IPS-NIHi11 (cell line): ENCODE measurements around the gene GAR1.
"Not testable (repeated sequence)": the region's sequence is repeated elsewhere in the genome, so short reads cannot be mapped to it uniquely, and the experiment has no call there.

Experiments
- DNase-seq: peaks from one replicate; pipeline ENCODE4 v3.0.0; 2012; ENCODE audit warnings: mixed read lengths, low spot score

GAR1 gene

DNA sequence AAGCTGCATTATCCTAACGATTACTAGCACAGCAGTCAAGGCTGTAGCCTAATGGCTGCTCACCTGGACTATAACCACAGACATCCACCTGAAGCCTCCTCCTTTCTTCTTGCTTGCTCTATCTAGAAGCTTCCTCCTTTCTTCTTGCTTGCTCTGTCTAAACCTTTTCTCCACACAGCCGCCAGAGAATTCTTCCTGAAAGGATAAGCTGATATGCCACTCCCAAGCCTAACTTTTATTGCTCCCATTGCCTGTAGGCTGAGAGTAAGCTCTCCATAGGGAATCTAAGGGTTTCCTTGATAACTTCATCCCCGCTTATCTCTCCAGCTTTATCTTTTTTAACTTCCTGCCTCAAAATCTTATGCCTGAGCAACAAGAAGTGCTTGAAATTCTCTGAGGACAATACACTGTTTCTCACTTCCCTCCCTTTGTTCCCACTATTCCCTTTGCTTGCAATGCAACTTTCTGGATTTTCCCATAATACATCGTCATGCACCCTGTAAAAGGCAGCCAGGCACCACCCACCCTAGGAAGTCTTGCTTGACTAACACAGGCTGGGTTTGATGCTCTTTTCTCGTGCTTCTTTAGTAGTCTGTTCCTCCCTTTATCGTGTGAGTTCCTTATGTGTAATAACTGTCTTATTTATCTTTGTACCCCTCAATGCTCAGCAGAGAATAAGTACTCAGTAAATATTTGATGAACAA lies 31.0 kb downstream of the GAR1 start:
- DNase-seq = no peak

DNA sequence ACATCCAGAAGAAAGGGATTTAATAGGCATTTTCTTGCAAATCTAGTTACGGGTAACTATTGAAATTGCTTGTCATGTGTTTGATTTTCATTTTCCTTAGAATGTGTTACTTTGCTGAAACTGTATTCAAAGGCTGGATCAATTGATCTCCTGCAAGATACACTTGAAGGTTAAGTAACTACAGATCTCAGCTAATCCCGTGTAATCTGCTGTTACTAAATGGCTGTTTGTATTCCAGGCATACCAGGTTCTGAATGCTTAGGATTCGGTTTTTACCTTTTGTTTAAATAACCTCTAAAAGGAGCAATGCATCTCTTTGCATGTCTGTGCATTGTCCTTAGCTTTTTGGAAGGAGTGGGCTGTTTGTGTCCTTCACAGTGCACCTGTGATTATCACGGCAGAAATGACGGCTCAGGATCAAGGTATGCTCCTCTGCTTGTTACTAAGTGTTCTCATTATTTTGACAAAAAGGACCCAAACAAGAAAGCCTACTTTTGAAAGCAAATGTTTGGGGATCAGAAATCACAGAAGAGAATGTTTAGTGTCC lies 32.4 kb downstream of the GAR1 start, which contains the start of gene LRIT3:
Gene LRIT3 (plus strand): TSS at position 212 of the 547 bp plus-strand sequence. CDS start 95 bp downstream, at position 307.
- no peak for DNase-seq

DNA sequence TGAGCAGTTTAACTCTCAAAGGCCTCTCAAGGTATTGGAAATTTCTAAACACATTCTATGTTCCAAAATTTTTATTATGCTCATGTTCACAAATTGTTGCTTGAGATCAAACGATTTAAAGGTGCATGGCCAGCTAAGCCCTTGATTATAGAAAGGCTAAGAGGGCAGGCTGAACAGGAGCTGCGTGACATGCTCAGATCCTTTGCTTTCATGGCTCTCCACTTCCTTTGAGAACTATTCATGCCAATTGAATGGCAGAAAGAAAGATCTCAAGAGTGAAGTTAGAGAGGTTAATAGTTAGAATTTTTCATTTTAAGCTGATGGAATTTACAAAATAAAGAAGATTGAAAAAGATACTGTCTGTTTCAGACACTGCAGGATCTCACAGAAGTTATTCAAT lies 32.9 kb downstream of the GAR1 start:
- no peak for DNase-seq

DNA sequence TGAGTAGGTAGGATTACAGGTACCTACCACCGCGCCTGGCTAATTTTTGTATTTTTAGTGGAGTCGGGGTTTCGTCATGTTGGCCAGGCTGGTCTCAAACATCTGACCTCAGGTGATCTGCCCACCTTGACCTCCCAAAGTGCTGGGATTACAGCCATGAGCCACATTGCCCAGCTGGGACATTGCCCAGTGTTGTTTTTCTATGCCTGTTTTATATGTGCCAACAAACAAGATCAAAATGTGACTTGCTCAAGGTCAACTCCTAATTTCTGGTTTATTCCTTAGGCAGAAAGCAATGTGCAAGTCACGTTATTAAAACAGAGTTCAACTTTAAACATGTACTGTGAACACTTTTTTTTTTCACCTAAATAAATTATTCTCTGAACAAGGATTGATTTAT lies 35.0 kb downstream of the GAR1 start:
- DNase-seq = no peak

DNA sequence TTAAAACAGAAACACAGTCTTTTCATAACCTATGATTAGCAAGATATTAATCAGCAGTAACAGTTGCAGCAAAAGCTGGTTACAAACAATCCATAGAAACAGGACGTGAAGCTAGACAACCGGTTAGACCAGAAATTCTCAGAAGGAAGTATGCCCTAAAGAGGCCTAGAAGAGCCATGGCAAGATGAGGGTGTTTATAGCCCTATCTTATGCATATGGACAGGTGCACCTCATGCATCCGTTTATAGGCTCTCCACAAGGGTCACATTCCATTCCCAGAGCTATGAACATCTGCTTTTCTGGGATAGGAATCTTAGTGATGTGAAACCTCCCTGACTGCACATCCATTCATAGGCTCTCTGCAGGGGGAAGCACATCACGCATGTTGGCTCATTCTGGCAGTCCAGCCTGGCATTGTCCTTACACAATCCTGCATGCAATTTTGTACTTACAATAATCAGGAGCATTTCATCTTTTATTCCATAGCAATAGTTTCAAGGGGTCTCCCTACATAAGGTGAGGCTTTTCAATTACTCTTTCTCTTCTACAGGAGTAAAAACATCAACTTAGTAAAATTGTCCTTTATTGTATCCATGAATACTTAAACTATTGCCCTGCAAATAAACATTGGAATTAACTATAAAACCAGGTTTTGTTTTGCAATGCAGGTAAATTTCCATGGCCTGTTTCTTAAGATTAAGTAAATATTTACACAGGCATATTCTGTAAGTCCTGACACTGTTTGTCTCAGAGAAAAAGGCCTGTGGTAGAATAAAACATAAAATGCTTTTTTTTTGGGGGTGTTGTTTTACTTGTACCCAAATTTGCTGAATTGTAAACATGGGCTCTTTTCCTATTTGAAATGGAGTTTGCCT lies 44.1 kb downstream of the GAR1 start:
- not testable (repeated sequence) for DNase-seq

DNA sequence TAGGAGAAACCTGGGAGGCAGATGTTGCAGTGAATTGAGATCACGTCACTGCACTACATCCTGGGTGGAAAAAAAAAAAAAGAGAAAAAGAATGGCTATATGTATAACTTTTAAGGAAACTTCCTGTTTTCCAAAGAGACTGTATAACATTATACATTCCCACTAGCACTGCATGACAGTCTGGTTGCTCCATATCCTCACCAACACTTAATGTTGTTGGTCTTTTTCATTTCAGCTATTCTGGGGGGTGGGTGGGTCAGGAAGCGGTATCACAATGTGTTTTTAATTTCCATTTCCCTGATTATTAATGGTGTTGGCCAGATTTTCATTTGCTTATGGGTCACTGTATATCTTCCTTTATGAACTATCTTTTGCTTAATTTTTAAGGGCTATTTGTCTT lies 45.7 kb downstream of the GAR1 start:
- DNase-seq = no peak

DNA sequence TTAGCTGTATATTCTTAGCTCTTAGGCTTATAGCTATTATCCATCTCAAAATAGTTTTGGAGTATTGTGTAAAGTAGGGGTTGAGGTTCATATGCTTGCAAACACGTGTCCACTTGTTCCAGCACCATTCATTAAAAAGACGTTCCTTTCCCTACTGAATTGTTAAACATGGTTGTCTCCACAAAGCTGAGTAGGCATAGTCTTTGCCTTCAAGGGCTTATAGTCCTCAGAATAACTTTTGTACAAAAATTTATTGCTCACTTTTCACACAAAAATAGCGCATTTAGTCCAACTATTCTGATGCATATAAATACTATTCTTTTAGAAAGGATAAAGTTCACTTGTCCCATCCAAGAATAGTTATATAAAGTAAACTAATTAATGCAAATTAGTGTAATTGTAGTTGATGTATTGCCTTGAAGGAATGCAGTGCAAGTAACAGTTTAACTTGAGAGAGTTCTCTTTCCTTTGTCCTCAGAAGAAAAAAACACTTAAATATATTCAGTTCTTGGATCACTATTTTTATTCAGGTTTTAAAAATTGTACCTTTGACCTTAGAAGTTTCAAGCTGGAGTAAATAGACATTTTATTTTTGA lies 46.5 kb downstream of the GAR1 start:
- DNase-seq = no peak

DNA sequence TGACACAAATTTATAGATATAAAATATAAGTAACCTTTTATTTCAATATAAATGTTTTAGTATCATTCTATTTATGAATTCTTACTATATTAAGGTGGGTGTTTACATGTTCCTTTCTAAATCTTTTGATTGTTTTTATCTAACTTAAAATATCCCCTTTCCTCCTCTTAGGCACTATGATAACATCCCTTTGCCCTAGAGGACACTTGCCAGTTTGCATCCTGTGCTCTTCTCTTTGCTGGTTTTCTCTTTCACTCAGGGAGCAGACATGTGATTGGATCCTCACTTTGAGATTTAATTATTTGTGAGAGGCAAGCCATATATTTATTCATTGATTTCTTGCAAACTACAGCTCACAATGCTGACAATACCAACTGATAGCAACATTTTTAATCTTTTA lies 48.6 kb downstream of the GAR1 start:
- DNase-seq = no peak

DNA sequence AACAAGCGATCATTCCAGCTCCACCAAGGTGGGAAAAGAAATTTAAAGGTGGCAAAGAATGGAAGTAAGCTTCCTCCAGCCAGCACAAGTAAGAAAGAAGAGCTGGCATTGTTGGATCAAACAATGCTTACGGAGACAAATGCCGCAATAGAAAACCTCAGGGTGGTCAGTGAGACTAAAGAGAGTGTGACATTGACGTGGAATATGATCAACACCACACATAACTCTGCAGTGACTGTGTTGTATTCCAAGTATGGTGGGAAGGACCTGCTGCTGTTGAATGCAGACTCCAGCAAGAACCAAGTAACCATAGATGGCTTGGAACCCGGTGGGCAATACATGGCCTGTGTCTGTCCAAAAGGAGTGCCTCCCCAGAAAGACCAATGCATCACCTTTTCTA lies 54.5 kb downstream of the GAR1 start:
- no peak for DNase-seq

DNA sequence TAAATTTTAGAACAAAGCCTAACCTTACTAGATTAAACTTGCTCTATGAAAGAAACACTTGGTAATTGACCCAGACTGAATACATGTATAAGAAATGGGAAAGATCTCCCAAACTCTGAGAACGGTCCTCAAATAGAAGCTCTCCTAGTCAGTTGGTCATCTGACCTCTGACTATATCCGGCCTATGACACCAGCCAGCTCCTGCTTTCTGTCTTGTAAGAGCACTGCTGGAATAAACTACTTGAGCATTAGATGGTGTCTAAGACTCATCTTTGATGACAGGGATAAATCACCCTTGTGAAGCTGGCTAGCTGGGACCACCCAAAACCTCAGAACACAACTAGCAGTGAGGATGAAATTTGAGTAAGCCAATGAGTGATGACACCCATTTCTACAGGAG lies 56.5 kb downstream of the GAR1 start:
- no peak for DNase-seq

DNA sequence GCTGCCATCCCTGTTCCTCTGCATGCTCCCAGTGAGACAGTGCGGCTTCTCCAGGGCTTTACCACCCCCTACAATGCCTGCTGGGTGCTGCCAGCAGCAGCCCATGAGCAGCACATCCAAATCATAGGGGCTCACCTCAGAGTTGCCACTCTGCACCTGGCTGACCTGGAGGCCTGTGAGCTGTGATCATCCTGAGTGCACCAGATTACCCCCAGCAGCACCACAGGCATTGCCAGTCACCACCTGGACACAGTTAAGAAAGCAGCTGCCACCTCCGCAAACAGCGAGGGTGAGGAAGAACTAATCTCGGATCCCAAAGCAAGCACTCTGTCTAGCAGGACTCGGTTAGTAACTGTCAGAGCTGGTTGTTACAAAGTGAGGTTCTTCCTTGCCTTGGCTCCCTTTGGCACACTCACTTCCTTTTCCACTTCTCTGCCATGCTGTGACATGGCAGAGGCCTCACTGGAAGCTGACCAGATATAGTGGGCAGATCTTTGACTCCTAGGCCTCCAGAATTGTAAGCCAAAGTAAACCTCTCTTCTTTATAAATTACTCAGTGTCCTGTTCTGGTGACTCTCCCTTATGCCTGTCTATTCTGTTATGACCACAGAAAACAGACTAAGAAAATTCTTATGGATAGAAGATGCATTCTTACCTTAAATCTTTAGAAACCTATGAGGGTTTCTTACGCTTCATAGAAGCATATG lies 57.5 kb downstream of the GAR1 start:
- DNase-seq = no peak

DNA sequence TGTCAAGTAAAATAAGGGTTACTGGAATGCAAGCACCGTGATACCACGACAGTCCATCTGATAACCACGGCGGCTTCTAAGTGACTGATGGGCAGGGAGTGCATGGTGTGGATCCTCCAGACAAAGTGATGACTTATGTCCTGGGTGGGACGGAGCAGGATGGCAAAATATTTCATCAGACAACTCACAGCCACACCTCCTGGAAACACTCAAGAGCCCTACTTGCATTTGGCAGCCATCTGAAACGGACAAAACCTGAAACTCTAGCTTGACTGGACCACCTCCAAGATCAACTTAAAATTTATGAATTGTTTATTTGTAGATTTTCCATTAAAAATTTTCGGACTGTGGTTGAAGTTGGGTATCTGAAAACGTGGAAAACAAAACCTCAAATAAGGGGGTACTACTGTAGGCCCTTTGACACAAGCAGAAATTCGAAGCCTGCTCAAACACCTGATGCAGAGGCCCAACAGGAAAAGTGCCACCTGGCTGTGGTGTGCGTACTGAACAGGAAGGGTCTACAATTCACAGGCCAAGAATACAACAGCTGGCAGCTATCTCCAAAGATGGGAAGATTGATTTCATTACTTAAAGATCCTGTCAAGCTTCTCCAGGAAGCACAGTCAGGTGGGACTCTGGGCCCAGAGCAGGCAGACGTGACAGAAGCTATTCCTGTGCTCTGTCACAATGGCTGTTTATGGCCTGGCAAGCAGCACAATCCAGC lies 58.4 kb downstream of the GAR1 start:
- DNase-seq = no peak
